ENCODE measurements around the gene PRR4. TPM values are rescaled to one million over a fixed set of nuclear protein-coding genes. Genes with fewer than 3 reads are reported as not detected.

The PRR4 gene, protein sequence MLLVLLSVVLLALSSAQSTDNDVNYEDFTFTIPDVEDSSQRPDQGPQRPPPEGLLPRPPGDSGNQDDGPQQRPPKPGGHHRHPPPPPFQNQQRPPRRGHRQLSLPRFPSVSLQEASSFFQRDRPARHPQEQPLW
- total RNA-seq (1 to 10 TPM; 1.2 to 1.4 TPM), polyA plus RNA-seq (ENCODE audit: insufficient read length in 6 of 6) (10 to 100 TPM in 3 of 6 donors, 1 to 10 TPM in 3; 7.5 to 19.8 (median 10.6) TPM)
- long read RNA-seq, donor 1, result 0 reads
- long read RNA-seq, donor 2, result 0 reads
- long read RNA-seq, donor 3, result 0 reads
- long read RNA-seq, donor 4, result 0 reads
- long read RNA-seq, donor 5, partial matches to known transcripts, result 0 of 2 reads
- long read RNA-seq, donor 5, other reads (novel, unspliced or antisense), result 0 of 2 reads
- long read RNA-seq, donor 6, partial matches to known transcripts, result 0 of 1 reads
- long read RNA-seq, donor 6, other reads (novel, unspliced or antisense), result 0 of 1 reads
- long read RNA-seq, donor 7, result 0 reads
- long read RNA-seq, donor 8, partial matches to known transcripts, result 0 of 4 reads
- long read RNA-seq, donor 8, other reads (novel, unspliced or antisense), result 0 of 4 reads
- long read RNA-seq, donor 9, result 0 reads
- long read RNA-seq, donor 10, result 0 reads
- long read RNA-seq, donor 11, partial matches to known transcripts, result 0 of 1 reads
- long read RNA-seq, donor 11, other reads (novel, unspliced or antisense), result 0 of 1 reads
- long read RNA-seq, donor 12, result 0 reads

DNA sequence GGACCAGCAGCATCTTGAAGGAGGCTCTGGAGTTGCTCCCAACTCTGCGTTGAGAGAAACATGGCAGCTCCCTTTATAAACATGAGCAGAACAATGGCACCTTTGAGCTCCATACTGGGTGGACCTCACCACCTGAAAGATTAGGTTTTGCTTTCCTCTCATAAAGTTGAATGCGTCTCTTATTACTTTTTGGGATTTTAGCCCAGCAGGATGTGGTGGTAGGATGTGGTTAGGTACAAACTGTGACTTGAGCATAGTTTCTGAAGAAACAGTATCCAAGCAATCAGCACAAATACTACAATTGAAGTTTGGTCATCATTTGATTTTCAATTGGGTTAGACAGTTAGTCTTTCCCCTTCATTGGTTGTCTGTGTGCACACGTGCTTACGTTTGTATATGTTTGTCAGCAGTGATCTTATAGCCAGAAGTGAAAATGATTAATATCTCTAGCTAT lies at the start of gene PRR4:
Gene PRR4, minus strand, starts transcription at position 51 of the 454 bp plus-strand sequence. Its CDS starts 38 bp downstream, at position 13.
- DNase-seq (no peak), ATAC-seq (no peak)
- no peak within 1 kb of the TSS for H3K27ac ChIP-seq
- no peaks in the 10 kb centered on the region for H3K9me3 ChIP-seq
- TF ChIP-seq, protein P1, sequence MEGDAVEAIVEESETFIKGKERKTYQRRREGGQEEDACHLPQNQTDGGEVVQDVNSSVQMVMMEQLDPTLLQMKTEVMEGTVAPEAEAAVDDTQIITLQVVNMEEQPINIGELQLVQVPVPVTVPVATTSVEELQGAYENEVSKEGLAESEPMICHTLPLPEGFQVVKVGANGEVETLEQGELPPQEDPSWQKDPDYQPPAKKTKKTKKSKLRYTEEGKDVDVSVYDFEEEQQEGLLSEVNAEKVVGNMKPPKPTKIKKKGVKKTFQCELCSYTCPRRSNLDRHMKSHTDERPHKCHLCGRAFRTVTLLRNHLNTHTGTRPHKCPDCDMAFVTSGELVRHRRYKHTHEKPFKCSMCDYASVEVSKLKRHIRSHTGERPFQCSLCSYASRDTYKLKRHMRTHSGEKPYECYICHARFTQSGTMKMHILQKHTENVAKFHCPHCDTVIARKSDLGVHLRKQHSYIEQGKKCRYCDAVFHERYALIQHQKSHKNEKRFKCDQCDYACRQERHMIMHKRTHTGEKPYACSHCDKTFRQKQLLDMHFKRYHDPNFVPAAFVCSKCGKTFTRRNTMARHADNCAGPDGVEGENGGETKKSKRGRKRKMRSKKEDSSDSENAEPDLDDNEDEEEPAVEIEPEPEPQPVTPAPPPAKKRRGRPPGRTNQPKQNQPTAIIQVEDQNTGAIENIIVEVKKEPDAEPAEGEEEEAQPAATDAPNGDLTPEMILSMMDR (IDR thresholded peaks at IDR 0.05), result no peak
- H3K4me1 ChIP-seq, result no peaks in the 10 kb centered on the region
- H3K4me3 ChIP-seq, result no peak within 1 kb of the TSS
- no peaks in the 10 kb centered on the region for H3K36me3 ChIP-seq
- H3K27me3 ChIP-seq, result no peaks in the 10 kb centered on the region
- intact Hi-C loops (cut with DNase I), result no loop called here

DNA sequence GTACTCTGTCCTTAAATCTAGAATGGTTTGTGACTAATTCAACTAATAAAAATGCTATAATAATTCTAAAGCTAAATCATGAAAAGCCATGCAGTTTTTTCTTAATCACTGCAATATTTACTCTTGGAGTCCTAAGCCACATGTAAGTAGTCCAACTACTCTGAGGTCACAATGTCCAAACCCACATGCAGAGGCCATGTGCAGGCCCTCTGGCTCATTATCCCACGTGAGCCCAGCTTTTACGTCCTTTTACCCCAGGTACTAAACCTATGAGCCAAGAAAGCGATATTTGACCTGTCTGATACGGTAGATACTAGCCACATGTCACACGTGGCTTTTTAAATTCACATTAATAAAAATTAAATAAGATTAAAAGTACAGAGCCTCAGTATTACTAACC lies 47.6 kb upstream of the PRR4 start:
- TF ChIP-seq, protein P1 (IDR thresholded peaks at IDR 0.05), result no peak
- ATAC-seq (no peak), DNase-seq (no peak)
- Histone ChIP-seq H3K36me3 (no peaks in the 10 kb centered on the region), H3K4me1 (no peaks in the 10 kb centered on the region), H3K4me3 (no peak overlapping the region), H3K27ac (no peak overlapping the region), H3K27me3 (no peaks in the 10 kb centered on the region), H3K9me3 (peaks cover 0 to 3% of the 10 kb centered on the region in 2 donors)
- intact Hi-C loops (cut with DNase I), result no loop called here

DNA sequence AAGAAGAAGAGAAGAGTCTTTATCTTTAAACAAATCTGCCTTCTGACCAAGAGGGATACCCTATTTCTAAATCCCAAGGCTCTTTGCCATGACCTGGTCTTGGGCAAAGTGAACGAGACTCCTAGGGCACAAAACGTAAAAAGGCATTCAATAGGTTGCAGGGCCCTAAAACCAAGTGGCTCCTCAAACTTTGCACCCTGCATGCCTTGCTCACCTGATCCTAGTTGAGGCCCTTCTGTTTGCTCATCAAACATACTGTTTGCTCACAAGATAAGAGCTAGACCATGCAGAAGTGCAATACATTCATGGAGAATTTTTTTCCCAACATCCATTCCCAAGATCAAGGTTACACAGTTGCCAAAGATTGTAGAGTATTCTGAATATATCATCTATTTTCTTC lies 42.7 kb upstream of the PRR4 start:
- ATAC-seq (no peak), DNase-seq (no peak)
- no peaks in the 10 kb centered on the region for H3K9me3 ChIP-seq
- TF ChIP-seq, protein P1 (IDR thresholded peaks at IDR 0.05), result no peak
- intact Hi-C loops (cut with DNase I), result no loop called here
- H3K27ac ChIP-seq, result no peak overlapping the region
- no peaks in the 10 kb centered on the region for H3K36me3 ChIP-seq
- H3K27me3 ChIP-seq, result no peaks in the 10 kb centered on the region
- no peak overlapping the region for H3K4me3 ChIP-seq
- no peaks in the 10 kb centered on the region for H3K4me1 ChIP-seq

DNA sequence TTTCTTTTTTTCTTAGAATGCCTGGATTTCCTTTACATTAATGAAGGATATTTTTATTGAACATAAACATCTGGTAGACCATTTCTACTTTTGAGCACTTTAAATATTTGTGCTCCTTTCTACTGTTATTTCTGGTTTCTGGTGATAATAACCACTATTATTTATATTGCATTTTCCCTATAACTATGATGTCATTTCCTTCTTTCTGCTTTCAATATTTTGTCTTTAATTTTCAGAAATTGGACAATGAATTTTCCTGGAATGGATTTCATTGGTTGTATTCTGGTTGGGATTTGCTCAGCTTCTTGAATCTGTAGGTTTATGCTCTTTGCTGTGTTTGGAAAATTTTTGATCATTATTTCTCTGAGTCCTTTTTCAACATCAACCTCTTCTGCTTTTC lies 40.0 kb upstream of the PRR4 start:
- intact Hi-C loops (cut with DNase I), result no loop called here
- Histone ChIP-seq H3K4me3 (no peak overlapping the region), H3K27ac (no peak overlapping the region), H3K4me1 (no peaks in the 10 kb centered on the region), H3K9me3 (no peaks in the 10 kb centered on the region), H3K27me3 (no peaks in the 10 kb centered on the region), H3K36me3 (no peaks in the 10 kb centered on the region)
- DNase-seq (no peak), ATAC-seq (no peak)
- TF ChIP-seq, protein P1 (IDR thresholded peaks at IDR 0.05), result no peak

DNA sequence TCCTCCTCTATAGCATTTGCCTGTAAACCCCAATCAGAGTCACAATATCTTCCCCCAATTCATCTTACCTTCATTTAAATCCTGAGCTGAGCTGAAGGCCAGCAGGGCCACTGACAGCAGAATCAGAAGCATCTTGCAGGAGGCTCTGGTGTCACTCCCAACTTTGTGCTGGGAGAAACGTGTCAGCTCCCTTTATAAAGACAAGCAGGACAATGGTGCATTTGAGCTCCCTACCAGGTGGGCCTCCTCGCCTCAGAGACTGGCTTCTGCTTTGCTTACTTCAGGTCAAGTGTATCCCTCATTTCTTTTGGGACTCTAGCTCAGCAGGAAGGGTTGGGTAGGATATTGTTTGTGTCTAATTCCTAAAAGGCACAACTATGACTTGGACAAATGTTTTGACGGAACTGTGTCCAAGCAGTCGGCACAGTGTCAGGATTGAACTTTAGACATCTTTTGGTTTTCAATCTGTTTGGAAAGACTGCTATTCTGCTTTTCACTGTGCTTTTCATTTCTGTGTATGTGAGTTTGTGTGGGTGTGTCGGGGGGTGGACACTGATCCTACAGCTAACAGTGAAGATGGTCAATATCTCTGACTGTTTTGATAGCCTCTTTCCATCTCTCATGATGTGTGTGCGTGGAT lies 34.9 kb upstream of the PRR4 start, which contains the start of gene PRH1:
Gene PRH1, minus strand, starts transcription at position 170 of the 640 bp plus-strand sequence. Its CDS starts 38 bp downstream, at position 132.
- no peaks in the 10 kb centered on the region for H3K36me3 ChIP-seq
- no peak within 1 kb of the TSS for H3K4me3 ChIP-seq
- TF ChIP-seq, protein P1 (IDR thresholded peaks at IDR 0.05), result no peak
- no peaks in the 10 kb centered on the region for H3K9me3 ChIP-seq
- no peak within 1 kb of the TSS for H3K27ac ChIP-seq
- DNase-seq, result no peak
- no peaks in the 10 kb centered on the region for H3K4me1 ChIP-seq
- intact Hi-C loops (cut with DNase I), result no loop called here
- no peaks in the 10 kb centered on the region for H3K27me3 ChIP-seq
- no peak for ATAC-seq
